ENCODE data around the gene AASDHPPT.

The AASDHPPT gene

GRCh38 chr11:106086850-106087249, 9.4 kb downstream of the AASDHPPT start:
- no peak for DNase-seq

GRCh38 chr11:106087815-106088435, 10.5 kb downstream of the AASDHPPT start:
- peak; percentile 22 to 43 for DNase-seq

- DNase-seq: no peak
Observed at GRCh38 chr11:106088896-106089295, 11.4 kb downstream of the AASDHPPT start.

GRCh38 chr11:106091480-106092123, 14.1 kb downstream of the AASDHPPT start:
- DNase-seq: no peak

- DNase-seq: no peak
Observed at GRCh38 chr11:106092446-106092845, 15.0 kb downstream of the AASDHPPT start.

GRCh38 chr11:106098893-106099553, 21.6 kb downstream of the AASDHPPT start:
- DNase-seq: no peak

GRCh38 chr11:106101370-106101769, 23.9 kb downstream of the AASDHPPT start:
- no peak for DNase-seq

GRCh38 chr11:106101819-106102218, 24.4 kb downstream of the AASDHPPT start:
- no peak for DNase-seq

GRCh38 chr11:106105986-106106385, 28.5 kb downstream of the AASDHPPT start:
- DNase-seq: no peak

GRCh38 chr11:106121570-106122320, 44.3 kb downstream of the AASDHPPT start:
- no peak for DNase-seq

- no peak for DNase-seq
Observed at GRCh38 chr11:106127604-106128003, 50.1 kb downstream of the AASDHPPT start.

- DNase-seq: no peak
Observed at GRCh38 chr11:106128740-106129139, 51.3 kb downstream of the AASDHPPT start.

GRCh38 chr11:106131998-106132397, 54.5 kb downstream of the AASDHPPT start:
- no peak for DNase-seq

GRCh38 chr11:106132582-106133354, 55.3 kb downstream of the AASDHPPT start:
- DNase-seq: no peak

GRCh38 chr11:106133529-106133928, 56.1 kb downstream of the AASDHPPT start:
- peak in 1 of 2 experiments; percentile 11 for DNase-seq

- no peak for DNase-seq
Observed at GRCh38 chr11:106137061-106137460, 59.6 kb downstream of the AASDHPPT start.

- no peak for DNase-seq
Observed at GRCh38 chr11:106137758-106138157, 60.3 kb downstream of the AASDHPPT start.

Measured in NCI-H524 (cell line).